PC-9 (cell line): ENCODE data around the gene DIRAS1. TPM values are rescaled to one million over a fixed set of nuclear protein-coding genes. Genes with fewer than 3 reads are reported as not detected.

Experiments used
- BruUV-seq: library from RNA; stranded (reverse); fragments of 400-500 nt; replicated peaks from 2 replicates; lab custom pipeline; 2021; lab: Mats Ljungman, UMichigan
- CTCF ChIA-PET: fragments of 300-600 bp; sonication (Branson Sonifier 250); formaldehyde crosslinking; loops from one replicate; lab custom pipeline; 2022; ENCODE audit warnings: antibody characterized with exemption; lab: Charles Lee
- POLR2A ChIA-PET: fragments of 300-600 bp; sonication (Branson Sonifier 250); formaldehyde crosslinking; loops from one replicate; lab custom pipeline; 2022; ENCODE audit warnings: antibody characterized with exemption; ENCODE audit not compliant: unreplicated experiment; lab: Charles Lee
- DNase-seq, 2 experiments: peaks; one replicate each; pipeline versions ENCODE4 v3.0.0 to v3.0.0-alpha.2; 2015 to 2022; ENCODE audit warnings: mixed read lengths in 1 of 2
- H2AFZ ChIP-seq: fragments of 200-600 bp; sonication (generic); 2 replicates; pipeline ENCODE4 v1.8.1; 2017; ENCODE audit warnings: antibody characterized with exemption
- H3F3A ChIP-seq: fragments of 200-600 bp; sonication (generic); 2 replicates; pipeline ENCODE4 v1.8.1; 2017; ENCODE audit warnings: antibody characterized with exemption, mild to moderate bottlenecking, low read depth; ENCODE audit not compliant: insufficient read depth
- H3K27ac ChIP-seq: fragments of 200-600 bp; sonication (generic); 2 replicates; pipeline ENCODE4 v1.6.1; 2016; ENCODE audit warnings: mixed run types
- H3K27me3 ChIP-seq: fragments of 200-600 bp; sonication (generic); 2 replicates; pipeline ENCODE4 v1.6.1; 2016; ENCODE audit warnings: low read depth, mixed run types; ENCODE audit not compliant: insufficient read depth
- H3K36me3 ChIP-seq: fragments of 200-600 bp; sonication (generic); 2 replicates; pipeline ENCODE4 v1.6.1; 2016; ENCODE audit warnings: low read depth, mixed run types
- H3K4me1 ChIP-seq: fragments of 200-600 bp; sonication (generic); replicated peaks from 2 replicates; pipeline ENCODE4 v1.6.1; 2016; ENCODE audit warnings: mixed run types; ENCODE audit not compliant: insufficient read depth
- H3K4me2 ChIP-seq: fragments of 200-600 bp; sonication (generic); 2 replicates; pipeline ENCODE4 v1.6.1; 2017; ENCODE audit warnings: mixed run types
- H3K4me3 ChIP-seq: fragments of 200-600 bp; sonication (generic); 2 replicates; pipeline ENCODE4 v1.6.1; 2016; ENCODE audit warnings: mixed run types
- H3K79me2 ChIP-seq: fragments of 200-600 bp; sonication (generic); 2 replicates; pipeline ENCODE4 v1.6.1; 2017; ENCODE audit warnings: low read depth, mixed run types
- H3K9me2 ChIP-seq: fragments of 200-600 bp; sonication (generic); 2 replicates; pipeline ENCODE4 v1.8.1; 2017; ENCODE audit warnings: mild to moderate bottlenecking; ENCODE audit not compliant: insufficient read depth
- H3K9me3 ChIP-seq: fragments of 200-600 bp; sonication (generic); 2 replicates; pipeline ENCODE4 v1.8.1; 2016; ENCODE audit warnings: low read depth; ENCODE audit not compliant: insufficient read depth
- H4K20me1 ChIP-seq: fragments of 200-600 bp; sonication (generic); 2 replicates; pipeline ENCODE4 v1.8.1; 2017; ENCODE audit not compliant: insufficient read depth
- CTCF ChIP-seq: fragments of 200-600 bp; sonication (generic); conservative IDR thresholded peaks from 2 replicates; pipeline ENCODE4 v1.6.1; 2017; ENCODE audit warnings: mixed run types, antibody characterized with exemption, mild to moderate bottlenecking, moderate library complexity
- EZH2 ChIP-seq: fragments of 200-600 bp; sonication (generic); IDR thresholded peaks from 2 replicates; pipeline ENCODE4 v1.8.0; 2017; ENCODE audit warnings: antibody characterized with exemption, low read depth
- intact Hi-C: fragments of 100-400 bp; cut with micrococcal nuclease; formaldehyde crosslinking; loops from one replicate; pipeline ENCODE4 v1.10.0; 2022; ENCODE audit not compliant: unreplicated experiment
- total RNA-seq: library from RNA; stranded (reverse); gene quantifications from 2 replicates; pipeline ENCODE4 v1.2.3, GENCODE V29; 2021

The DIRAS1 gene
- total RNA-seq, 1 experiment from 2014 or later = 0.57 TPM

- DNase-seq = no peak
Observed at GRCh38 chr19:2768365-2769132, 47.4 kb upstream of the DIRAS1 start.

GRCh38 chr19:2767688-2768087, 46.5 kb upstream of the DIRAS1 start:
- DNase-seq = no peak
- no peaks in the 10 kb centered on the region for H3K9me3 ChIP-seq
- no peak overlapping the region for H3K27ac ChIP-seq
- H4K20me1 ChIP-seq = peaks cover 19% of the 10 kb centered on the region
- H3F3A ChIP-seq = no peaks in the 10 kb centered on the region
- H3K4me2 ChIP-seq = no peak overlapping the region
- H3K27me3 ChIP-seq = no peaks in the 10 kb centered on the region
- no peaks in the 10 kb centered on the region for H3K9me2 ChIP-seq
- no peaks in the 10 kb centered on the region for H3K36me3 ChIP-seq
- peaks cover 17% of the 10 kb centered on the region; the same call in 1 of the 2 replicates for H3K79me2 ChIP-seq
- TF ChIP-seq EZH2 (no peak), CTCF (no peak)
- no peak overlapping the region for H2AFZ ChIP-seq
- CTCF ChIA-PET = no interaction called here
- H3K4me1 ChIP-seq = no peaks in the 10 kb centered on the region
- POLR2A ChIA-PET = no interaction called here
- intact Hi-C loops = no loop called here
- no peak overlapping the region for H3K4me3 ChIP-seq
- BruUV-seq = no TSS peak

More at GRCh38 chr19:2768365-2769132, 47.4 kb upstream of the DIRAS1 start:
- no TSS peak for BruUV-seq
- H3K9me3 ChIP-seq = no peaks in the 10 kb centered on the region
- H3K79me2 ChIP-seq = peaks cover 17% of the 10 kb centered on the region; the same call in 1 of the 2 replicates
- H3K4me2 ChIP-seq = no peak overlapping the region
- no peak overlapping the region for H3K4me3 ChIP-seq
- H3K9me2 ChIP-seq = no peaks in the 10 kb centered on the region
- H3K4me1 ChIP-seq = no peaks in the 10 kb centered on the region
- H3K27me3 ChIP-seq = no peaks in the 10 kb centered on the region
- no peaks in the 10 kb centered on the region for H3F3A ChIP-seq
- CTCF ChIA-PET = no interaction called here
- H2AFZ ChIP-seq = no peak overlapping the region
- intact Hi-C loops = no loop called here
- POLR2A ChIA-PET = no interaction called here
- no peak overlapping the region for H3K27ac ChIP-seq
- TF ChIP-seq CTCF = no peak
- TF ChIP-seq EZH2 = no peak
- H4K20me1 ChIP-seq = peaks cover 19% of the 10 kb centered on the region
- H3K36me3 ChIP-seq = no peaks in the 10 kb centered on the region

GRCh38 chr19:2766594-2767372, 45.6 kb upstream of the DIRAS1 start:
- Histone ChIP-seq H3K27ac (no peak overlapping the region), H3K79me2 (peaks cover 7% of the 10 kb centered on the region; the same call in 1 of the 2 replicates), H2AFZ (no peak overlapping the region), H3K9me2 (no peaks in the 10 kb centered on the region), H3K4me3 (no peak overlapping the region), H3K4me1 (no peaks in the 10 kb centered on the region), H4K20me1 (peaks cover 13% of the 10 kb centered on the region), H3K27me3 (no peaks in the 10 kb centered on the region), H3F3A (no peaks in the 10 kb centered on the region), H3K36me3 (no peaks in the 10 kb centered on the region), H3K4me2 (no peak overlapping the region), H3K9me3 (no peaks in the 10 kb centered on the region)
- TF ChIP-seq CTCF = no peak
- TF ChIP-seq EZH2 = no peak
- intact Hi-C loops = no loop called here
- ChIA-PET POLR2A (no interaction called here), CTCF (no interaction called here)
- no peak for DNase-seq
- BruUV-seq = no TSS peak
